Measurements from ENCODE around the gene GALE.
"Not testable (repeated sequence)": the region's sequence is repeated elsewhere in the genome, so short reads cannot be mapped to it uniquely, and the experiment has no call there.

The GALE gene

GRCh38 chr1:23799570-23800399 is 769 bp downstream of the GALE start:
- no peak for DNase-seq (ENCODE audit: extremely low read depth, low read depth)

GRCh38 chr1:23799255-23799569 is 1.3 kb downstream of the GALE start:
- DNase-seq (ENCODE audit: extremely low read depth, low read depth) = no peak
- TF ChIP-seq CTCF (IDR thresholded peaks at IDR 0.05; ENCODE audit: low read depth, low read length) = no peak

More at GRCh38 chr1:23799570-23800399, 769 bp downstream of the GALE start:
- TF ChIP-seq CTCF (IDR thresholded peaks at IDR 0.05; ENCODE audit: low read depth, low read length) = no peak

- no peak for DNase-seq (ENCODE audit: extremely low read depth, low read depth)
- TF ChIP-seq CTCF (IDR thresholded peaks at IDR 0.05; ENCODE audit: low read depth, low read length) = no peak
These were observed 1.9 kb downstream of the GALE start for GRCh38 chr1:23798662-23799142.

DNA sequence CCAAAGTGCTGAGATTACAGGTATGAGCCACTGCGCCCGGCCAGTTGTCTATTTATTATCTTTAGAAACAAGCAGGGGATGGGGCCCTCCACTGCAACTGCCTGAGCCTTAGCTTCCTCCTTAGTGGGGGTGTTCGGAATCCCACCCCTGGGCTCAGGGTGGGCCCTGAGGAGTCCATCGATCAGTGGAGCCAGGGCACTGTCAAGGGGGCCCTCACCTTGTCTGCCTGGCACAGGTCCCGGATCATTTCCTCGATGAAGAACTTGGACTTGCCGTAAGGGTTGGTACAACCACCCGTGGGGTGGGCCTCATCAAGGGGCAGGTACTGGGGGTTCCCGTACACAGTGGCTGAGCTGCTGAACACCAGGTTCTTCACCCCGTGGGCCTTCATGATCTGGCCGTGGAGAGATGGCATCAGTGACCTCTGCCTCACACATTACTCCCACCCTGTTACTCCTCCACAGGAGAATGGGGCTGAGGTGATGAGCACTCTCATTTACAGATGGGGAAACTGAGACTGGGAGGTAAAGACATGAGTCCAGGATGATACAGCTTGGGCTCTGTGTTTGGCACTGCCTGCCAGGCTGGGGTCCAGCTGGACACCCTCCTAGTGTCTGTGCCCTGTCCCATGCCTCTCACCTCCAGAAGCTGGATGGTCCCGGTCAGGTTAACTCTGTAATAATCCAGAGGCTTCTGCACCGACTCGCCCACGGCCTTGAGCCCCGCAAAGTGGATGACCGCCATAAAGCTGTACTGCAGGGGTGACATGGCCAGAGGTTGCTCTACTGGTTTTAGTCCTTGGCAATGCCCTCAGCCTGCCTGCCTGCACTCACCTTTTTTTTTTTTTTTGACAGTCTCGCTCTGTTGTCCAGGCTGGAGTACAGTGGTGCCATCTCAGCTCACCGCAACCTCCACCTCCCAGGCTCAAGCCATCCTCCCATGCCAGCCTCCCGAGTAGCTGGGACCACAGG is 2.8 kb downstream of the GALE start:
- DNase-seq (ENCODE audit: extremely low read depth, low read depth) = no peak
- TF ChIP-seq CTCF (IDR thresholded peaks at IDR 0.05; ENCODE audit: low read depth, low read length) = no peak

DNA sequence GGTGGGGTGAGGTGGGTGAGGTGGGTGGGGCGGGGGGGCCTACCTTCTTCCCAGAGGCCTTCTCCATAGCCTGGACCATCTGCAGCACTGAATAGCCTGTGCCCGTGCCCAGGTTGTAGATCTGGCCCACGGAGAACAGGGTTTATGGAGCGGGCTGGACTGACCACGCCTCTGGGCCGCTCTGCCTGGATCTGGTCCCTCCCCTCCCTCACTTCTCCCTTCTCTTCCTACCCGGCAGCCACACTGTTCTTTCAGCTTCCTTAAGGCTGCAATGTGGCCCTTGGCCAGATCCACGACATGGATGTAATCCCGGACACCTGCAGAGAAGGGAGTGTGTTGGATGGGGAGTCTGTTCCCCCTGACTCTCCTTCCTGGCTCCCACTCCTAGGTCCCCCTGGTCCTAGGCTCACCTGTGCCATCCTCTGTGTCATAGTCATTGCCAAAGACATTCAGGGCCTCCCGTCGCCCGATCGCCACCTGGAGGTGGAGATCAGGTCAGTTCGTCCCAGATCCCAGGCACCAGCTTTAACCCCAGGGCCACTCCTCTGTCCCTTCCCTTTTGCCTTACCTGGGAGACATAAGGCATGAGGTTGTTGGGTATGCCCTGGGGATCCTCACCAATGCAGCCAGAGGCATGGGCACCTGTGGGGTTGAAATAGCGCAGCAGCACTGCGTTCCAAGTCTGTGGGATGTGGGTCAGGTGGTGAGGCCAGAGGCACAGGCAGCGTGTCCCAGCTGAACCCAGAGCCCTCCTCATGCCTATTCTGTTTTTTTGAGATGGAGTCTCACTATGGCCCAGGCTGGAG is 3.9 kb downstream of the GALE start:
- no peak for TF ChIP-seq CTCF (IDR thresholded peaks at IDR 0.05; ENCODE audit: low read depth, low read length)
- DNase-seq (ENCODE audit: extremely low read depth, low read depth) = no peak

- DNase-seq (ENCODE audit: extremely low read depth, low read depth) = no peak
- TF ChIP-seq CTCF (IDR thresholded peaks at IDR 0.05; ENCODE audit: low read depth, low read length) = no peak
These were observed 4.7 kb downstream of the GALE start for GRCh38 chr1:23795676-23796465.

DNA sequence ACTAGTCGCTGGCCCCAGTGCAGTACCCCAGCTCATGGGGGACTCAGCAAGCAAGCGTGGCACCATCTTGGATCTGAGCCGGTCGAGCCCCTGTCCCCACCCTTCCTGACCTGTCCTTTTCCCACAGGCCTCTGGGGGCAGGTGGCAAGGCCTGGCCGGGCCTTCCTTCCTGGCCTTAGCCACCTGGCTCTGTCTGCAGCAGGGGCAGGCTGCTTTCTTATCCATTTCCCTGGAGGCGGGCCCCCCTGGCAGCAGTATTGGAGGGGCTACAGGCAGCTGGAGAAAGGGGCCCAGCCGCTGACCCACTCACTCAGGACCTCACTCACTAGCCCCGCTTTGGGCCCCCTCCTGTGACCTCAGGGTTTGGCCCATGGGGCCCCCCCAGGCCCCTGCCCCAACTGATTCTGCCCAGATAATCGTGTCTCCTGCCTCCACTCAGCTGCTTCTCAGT is 5.8 kb downstream of the GALE start:
- DNase-seq (ENCODE audit: extremely low read depth, low read depth) = not testable (repeated sequence)
